Stimulated activated CD8-positive, alpha-beta memory T cell treated with anti-CD3 and anti-CD28 coated beads, Interleukin-15, amount 100 ng/mL, for 1 hour (primary cell): Measurements from ENCODE around the gene ARHGAP22.
"Not testable (repeated sequence)": the region's sequence is repeated elsewhere in the genome, so short reads cannot be mapped to it uniquely, and the experiment has no call there.

Experiments
- DNase-seq: peaks from one replicate; pipeline ENCODE4 v3.0.0-alpha.2; 2020; ENCODE audit warnings: low read depth

The ARHGAP22 gene, protein sequence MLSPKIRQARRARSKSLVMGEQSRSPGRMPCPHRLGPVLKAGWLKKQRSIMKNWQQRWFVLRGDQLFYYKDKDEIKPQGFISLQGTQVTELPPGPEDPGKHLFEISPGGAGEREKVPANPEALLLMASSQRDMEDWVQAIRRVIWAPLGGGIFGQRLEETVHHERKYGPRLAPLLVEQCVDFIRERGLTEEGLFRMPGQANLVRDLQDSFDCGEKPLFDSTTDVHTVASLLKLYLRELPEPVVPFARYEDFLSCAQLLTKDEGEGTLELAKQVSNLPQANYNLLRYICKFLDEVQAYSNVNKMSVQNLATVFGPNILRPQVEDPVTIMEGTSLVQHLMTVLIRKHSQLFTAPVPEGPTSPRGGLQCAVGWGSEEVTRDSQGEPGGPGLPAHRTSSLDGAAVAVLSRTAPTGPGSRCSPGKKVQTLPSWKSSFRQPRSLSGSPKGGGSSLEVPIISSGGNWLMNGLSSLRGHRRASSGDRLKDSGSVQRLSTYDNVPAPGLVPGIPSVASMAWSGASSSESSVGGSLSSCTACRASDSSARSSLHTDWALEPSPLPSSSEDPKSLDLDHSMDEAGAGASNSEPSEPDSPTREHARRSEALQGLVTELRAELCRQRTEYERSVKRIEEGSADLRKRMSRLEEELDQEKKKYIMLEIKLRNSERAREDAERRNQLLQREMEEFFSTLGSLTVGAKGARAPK

DNA sequence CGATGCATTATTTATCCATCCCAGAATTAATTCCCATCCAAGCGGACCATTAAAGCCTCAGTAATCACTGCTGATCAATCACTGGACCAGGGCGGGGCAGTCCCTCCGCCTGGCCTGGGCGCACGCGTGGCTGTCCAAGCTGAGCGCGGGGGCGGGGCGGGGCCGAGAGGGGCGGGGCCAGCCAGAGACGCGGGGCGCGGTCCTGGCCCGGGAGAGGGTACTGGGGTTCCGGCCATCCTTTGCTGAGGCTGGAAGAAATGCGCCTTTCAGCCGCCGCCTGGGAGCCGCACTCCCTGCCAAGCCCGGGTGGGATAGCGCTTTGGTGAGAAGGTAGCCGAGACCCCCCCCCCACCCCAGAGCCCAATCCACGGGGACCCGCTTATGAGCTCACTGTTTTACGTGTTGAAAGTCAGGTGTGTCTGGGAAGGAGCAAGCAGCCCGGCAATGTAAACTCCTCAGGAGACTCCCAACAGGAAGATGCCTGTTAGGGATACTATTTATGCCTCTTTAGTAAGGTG, at the start of gene ARHGAP22:
TSS of gene ARHGAP22 (minus strand) at position 83 of the 518 bp plus-strand sequence. CDS start 277 bp downstream, outside the sequence.
- no peak for DNase-seq

DNA sequence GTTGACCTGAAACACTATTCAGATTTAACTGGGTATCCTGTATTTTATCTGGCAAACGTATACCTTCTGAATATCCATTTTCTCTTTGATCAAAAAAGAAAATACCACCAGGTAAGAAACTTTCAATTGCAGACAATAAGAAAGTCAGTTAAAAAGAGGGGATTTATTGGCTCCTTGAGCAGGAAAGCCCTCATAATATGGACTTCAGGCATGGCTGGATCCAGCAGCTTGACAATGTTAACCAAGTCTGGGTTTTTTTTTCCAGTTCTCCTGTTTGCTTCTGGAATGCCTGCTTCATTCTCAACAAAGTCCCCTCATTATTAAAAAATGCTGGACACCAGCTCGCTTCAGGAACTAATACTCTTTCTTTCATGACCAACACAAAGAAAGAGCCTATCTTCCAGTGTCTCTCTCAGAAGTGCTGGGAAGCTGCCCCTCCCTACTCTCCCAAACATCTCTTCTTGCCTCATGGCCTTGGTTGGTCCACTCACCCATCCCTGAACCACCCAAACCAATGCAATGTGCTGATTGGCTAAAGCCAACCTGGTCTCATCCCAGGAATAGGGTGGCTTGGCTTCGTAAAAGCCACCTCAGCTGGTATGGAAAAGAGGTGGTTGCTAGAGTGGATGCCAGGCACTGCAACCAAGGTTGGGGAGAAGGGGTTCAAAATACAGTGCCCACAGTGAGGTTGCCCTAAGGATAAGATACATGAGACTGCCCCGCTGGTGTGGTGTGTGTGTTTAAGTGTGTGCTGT, 49.2 kb upstream of the ARHGAP22 start:
- no peak for DNase-seq

DNA sequence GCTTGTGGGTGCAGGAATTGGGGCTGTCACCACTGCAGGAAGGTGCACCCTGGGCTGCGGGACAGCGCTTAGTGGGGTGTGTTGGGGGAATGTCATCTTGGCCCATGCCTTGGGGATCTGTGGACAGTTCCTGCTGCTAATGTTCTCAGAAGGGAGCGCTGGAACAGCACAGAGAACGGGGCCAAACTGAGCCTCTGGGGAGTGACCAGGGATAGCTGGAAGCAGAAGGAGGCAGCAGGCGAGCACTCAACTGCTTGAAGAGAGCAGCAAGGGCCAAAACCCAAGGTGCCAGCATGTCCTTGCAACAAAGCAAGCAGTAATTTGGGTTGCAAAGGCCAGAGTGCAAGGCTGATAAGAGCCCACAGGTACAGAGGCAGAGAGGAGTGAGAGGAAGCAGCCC, 48.5 kb upstream of the ARHGAP22 start:
- no peak for DNase-seq

DNA sequence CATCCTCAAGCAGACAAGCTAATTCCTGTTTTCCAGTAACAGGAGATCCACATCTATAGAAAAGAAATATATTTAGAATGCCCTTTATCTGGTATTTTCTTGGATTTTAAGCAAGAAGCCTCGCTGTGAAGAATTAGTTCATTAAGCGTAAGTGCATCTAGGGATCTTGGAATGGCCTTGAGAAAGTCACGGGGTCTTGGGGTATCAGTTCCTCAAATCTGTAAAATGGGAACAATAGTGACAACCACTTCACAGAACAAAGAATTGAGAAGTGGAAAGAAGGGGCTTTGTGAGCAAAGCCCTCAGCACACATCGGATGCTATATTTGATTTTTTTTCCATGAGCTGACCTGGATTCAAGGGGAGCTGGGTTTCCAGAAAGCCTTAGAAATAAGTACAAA, 47.5 kb upstream of the ARHGAP22 start:
- DNase-seq, result no peak

DNA sequence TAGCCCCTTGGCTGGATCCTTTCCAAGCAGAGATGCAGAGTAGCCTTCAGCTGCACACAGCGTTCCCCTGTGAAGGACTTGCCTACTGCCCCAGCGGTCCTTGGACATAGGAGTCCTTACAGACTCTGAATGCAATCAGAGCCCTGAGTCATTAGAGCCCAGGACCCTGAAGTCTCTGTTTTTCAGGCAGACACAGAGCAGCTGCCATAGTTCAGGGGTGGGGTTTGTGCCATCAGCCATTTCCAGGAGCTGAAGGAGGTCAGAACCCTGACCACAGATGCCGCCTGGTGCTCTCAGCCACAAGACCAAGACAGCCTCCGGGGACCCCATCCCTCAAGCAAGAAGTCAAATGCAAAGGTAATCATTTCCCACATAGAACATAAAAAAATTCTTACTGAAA, 47.0 kb upstream of the ARHGAP22 start:
- DNase-seq, result no peak

DNA sequence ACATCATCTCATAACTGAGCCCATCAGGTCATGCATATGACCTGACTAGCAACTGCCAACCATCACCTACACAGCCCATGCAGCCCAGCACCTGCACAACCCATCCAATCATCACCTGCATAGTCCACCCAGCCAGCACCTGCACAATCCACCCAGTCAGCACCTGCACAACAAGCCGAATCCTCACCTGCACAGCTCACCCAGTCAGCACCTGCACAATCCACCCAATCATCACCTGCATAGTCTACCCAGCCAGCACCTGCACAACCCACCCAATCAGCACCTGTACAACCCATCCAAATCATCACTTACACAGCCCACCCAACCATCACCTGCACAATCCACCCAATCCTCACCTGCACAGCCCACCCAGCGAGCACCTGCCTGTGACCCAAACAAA, 46.4 kb upstream of the ARHGAP22 start:
- no peak for DNase-seq

DNA sequence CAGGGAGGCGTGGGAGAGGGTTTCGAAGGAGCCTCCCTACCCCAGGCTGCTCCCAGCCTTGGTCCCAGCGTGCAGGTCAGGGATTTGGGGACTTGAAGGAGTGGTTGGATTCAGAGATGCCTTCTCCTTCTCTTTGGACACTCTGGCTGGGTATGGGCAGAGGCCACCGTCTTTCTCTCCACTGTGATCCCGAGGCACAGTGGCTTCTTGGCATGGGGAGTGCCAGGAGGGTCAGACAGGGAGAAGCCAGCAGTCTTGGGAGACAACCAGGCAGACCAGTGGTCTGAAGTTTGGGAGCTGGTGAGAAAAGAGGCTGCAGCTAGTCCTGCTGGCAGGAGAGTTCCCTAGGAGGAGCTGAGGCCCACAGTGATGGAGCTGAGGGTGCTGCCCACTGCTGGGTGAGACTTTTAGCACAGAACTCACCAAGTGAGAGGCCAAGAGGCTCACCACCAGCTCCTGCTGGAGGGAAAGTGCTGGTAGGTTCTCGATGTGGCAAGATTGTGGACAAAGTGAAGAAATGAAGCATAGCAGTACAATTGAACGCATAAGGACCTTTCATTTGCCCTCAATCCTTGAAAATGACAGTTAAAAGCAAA, 44.6 kb upstream of the ARHGAP22 start:
- DNase-seq, result no peak

DNA sequence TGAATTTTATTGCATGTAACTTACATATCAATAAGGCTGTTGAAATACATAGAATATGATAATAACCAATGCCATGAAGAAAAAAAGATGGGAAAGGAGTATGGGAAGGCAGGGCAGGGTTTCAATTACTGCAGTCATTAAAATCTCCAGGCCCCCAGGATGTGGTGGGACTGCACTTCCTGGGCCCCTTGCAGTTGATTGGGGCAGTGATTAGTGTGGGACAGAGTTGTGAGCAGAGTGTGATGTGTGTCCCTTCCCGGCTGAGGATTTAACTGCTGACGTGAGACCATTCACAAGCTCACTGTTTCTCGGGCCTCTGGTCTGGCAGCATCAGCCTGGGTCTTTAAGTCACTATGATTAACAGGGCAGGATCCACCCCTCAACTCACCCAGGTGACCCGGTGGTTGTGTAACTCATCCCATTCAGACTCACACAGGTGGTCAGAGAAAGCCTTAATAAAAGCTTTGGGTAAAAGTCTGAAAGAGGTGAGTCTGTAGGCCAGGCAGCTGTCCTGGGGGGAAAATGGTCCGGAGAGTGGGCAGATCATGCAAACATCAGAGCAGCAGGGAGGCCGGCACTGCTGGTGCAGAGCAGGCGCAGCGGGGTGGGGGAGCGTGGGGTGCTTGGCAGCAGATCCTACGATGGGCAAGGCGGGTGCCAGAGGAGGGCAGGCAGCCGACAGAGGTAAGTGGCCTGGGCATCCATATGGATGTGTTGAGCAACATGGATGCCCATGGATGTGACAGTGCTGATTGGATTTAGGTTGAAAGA, 43.5 kb upstream of the ARHGAP22 start:
- DNase-seq, result no peak

DNA sequence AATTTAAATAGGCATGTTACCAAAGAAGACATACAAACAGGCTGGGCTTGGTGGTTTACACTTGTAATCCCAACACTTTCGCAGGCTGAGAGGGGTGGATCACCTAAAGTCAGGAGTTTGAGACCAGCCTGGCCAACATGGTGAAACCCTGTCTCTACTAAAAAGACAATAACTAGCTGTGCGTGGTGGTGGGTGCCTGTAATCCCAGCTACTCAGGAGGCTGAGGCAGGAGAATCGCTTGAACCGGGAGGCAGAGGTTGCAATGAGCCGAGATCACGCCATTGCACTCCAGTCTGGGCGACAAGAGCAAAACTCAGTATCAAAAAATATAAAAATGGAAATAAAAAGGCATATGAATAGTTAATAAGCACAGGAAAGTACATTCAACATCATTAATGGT, 42.2 kb upstream of the ARHGAP22 start:
- not testable (repeated sequence) for DNase-seq

DNA sequence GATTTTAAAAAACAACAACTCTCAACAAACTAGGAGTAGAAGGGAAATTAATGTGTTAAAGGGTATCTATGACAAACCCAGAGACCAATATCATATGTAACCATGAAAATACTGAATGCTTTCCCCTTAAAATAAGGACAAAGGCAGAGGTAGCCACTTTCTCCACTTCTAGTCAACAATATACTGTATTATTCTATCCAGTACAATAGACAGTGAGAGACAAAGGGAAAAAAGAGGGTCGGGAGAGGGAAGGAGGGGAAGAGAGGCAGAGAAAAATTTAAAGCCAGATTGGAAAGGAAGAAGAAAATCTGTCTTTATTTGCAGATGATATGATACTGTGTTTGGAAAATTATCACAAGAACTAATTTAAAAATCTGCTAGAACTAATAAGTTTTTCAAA, 40.7 kb upstream of the ARHGAP22 start:
- DNase-seq, result no peak

DNA sequence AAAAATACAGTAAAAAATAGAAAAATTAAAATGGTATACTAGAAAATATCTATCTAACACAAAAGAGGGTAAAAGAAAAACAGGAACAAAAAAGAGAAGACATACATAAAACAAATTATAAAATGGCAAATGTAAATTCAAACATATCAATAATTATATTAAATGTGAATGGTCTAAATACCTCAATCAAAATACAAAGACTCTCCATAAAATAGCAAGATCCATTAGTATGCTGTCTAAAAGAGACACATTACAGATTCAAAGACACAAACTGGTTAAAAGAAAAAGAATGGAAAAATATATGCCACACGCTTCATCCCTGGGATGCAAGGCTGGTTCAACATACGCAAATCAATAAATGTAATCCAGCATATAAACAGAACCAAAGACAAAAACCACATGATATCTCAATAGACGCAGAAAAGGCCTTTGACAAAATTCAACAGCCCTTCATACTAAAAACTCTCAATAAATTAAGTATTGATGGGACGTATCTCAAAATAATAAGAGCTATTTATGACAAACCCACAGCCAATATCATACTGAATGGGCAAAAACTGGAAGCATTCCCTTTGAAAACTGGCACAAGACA, 36.3 kb upstream of the ARHGAP22 start:
- not testable (repeated sequence) for DNase-seq

DNA sequence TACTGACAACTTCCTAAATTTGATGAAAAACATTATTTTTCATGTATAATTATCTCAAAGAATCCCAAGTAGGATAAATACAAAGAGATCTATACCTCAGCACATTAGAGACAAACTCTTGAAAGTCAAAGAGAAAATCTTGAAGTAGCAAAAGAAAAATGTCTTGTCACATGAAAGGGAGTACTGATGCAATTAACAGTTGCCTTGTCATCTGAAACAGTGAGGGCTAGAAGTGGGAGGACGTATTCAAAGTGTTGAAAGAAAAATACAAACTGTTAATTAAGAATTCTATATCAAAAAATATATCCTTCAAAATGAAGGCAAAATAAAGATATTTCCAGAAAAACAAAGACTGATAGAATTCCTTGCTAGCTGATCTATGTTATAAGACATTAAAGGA, 35.5 kb upstream of the ARHGAP22 start:
- no peak for DNase-seq

DNA sequence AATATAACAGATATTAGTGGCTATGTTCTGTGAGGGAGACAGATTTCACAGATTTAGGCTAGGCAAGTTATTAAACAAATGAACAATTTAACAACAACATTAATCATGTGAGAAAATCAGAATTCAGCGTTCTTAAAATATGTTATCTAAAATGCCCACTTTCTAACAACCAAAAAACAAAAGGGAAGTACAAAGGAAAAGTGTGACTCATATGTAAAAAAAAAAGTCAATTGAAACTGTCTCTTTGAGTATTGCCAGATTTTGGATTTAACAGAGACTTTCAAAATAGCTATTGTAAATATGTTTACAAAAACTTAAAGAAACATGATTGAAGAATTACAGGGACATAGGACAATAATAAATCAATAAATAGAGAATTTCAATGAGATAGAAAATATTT, 34.8 kb upstream of the ARHGAP22 start:
- no peak for DNase-seq

DNA sequence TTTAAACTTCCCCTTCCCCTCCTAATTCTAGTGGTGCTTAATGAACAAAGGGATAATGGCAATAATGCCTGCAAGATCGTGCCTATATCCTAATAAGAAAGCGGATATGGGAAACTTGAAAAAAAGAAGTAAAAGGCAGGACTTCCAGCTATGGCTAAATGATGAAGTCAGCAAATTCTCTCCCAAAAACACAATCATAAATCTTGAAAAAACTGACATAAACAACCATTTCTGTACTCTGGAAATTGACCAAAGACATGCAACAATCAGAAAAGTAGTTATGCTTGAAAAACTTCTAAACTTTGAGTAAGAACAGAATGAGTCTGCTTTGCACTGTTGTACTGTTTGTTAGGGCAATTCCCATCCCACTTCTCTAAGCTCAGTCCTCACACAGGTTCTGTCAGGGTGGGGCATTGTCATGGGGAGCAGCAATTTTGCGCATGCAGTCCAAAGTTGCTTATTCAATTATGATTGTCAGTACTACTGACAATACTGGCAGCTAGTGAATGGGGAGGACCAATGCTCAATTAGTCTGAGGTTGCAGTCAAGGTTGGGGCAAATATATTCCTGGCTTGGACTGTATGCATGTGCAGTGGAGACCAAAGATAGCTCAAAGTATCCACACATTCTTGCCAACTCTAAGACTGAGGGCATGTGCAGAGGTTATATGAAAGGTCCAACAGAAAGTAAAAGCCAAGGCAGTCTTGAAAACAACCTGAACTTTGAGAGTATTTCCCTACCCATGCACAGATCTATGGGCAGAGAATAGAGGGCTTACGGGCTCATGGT, 34.1 kb upstream of the ARHGAP22 start:
- no peak for DNase-seq

DNA sequence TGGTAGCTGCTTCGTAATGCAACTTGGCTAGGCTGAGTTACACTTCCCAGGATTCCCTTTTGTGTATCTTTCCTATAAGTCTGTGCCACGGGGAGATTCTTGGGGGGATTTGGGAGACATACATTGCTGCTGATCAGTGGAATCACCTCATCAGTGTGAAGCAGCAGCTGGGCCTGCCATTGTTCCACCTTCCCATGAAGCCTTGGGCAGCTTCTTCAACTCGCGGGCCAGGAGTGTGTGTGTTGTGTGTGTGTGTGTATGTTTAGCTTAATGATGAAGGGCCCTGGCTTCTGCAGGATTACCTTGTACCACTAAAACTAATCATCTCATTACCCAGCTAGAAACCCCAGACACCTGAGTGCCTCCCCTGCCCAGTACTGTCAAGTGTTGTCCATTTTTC, 33.3 kb upstream of the ARHGAP22 start:
- DNase-seq, result no peak

DNA sequence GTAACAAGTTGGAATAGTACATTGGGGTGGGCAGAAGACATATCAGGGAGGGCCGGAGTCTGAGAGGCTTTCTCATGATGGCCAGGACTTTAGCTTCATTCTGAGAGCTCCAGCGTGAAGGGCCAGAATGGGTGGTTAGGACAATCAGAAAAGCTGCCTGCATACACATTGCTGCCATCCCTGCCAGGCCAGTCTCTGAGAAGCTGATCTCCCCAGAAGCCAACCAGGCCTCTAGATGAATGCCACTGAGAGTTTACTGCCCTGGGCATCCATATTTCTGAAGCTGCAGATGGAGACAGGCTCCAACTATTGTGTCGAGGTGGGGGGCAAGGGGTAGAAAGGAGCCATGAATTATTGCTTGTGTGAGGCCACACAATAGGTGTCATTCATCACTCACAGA, 32.0 kb upstream of the ARHGAP22 start:
- no peak for DNase-seq

DNA sequence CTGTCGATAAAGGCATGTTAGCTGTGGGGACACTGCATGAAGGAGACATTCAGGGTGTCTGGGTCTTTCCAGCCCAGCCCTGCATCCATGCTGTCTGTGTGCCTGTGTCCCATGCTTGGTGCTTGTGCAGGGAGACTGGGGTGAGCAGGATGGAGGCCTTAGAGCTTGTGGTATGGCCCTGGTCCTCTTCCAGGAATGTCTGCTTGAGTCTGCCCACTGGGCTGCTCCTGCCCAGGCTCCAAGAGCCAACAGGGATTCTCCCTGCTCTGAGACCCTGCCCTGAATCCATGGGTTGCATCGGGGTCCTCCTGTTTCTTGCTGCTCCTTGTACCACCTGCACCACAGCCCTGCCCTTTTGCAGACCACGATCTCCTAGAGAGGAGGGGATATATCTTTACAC, 31.4 kb upstream of the ARHGAP22 start:
- no peak for DNase-seq

DNA sequence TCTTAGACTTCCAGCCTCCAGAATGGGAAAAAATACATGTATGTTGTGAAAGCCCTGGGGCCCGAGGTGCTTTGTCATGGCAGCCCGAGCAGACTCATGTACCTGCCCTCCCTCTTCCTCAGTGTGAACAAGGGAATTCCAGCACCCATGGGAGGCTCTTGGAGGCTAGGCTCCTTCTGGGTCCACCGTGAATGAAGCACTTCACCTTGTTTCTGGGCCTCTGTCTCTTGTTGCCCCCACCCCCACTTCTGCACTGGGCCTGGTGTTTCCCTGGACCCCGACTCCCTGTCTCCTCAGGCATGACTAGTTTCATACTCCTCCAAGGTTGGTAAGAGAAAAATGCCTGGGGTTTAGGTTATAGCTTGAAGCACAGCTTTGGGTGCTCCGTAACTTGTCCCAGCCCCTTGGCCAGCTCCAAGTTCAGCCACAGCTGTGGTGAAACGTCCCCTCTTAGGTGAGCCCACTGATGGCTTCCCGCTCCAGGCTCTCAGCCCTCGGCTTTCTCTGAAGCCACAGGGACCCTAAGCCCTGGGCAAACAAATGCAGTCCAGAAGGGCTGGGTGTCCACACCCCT, 30.2 kb upstream of the ARHGAP22 start:
- no peak for DNase-seq

DNA sequence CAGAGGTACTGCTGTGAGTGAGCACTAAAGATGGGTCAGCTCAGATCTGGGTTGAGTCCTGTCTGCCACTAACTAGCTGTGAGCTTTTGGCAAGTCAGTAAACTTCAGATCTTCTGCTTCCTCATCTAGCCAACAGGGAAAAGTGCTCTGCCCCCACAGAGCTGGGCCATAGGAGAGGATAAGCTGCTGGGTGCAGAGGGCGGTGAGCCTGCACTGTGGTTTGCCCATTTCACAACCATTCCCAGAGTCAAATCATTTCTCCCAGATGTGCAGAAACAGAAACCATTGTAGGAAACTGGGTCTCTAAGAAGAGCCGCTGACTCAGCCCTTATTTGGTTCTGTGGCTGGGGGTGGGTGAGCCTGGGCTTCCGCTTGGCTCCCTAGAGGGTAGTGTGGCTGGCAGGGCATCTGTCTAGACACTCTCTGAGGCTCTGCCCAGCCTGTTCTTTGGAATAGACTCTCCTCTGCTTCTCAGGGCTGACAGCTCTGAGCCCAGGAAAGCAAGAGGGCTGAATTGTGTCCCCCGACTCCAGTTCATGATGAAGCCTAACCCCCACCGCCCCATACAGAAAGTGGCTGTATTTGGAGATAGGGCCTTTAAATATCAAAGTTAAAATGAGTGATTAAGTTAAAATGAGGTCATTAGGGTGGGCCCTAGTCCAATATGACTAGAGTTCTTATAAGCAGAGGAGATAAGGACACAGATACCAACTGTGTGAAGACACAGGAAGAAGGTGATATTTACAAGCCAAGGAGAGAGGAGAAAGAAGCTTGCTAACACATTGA, 29.5 kb upstream of the ARHGAP22 start:
- no peak for DNase-seq
